GM12878 (cell line): Measurements from ENCODE around the gene CACNA2D2.

Experiments
- EZH2 ChIP-seq: IDR thresholded peaks from 2 replicates; pipeline ENCODE4 v1.6.1; 2012; ENCODE audit warnings: low read depth, mild to moderate bottlenecking, control low read depth, inconsistent platforms, low read length, borderline replicate concordance; ENCODE audit not compliant: control insufficient read depth
- KDM1A ChIP-seq: fragments of 200-600 bp; sonication (generic); IDR thresholded peaks from 2 replicates; pipeline ENCODE4 v1.6.1; 2016; ENCODE audit warnings: borderline replicate concordance
- MEF2A ChIP-seq: IDR thresholded peaks from 2 replicates; pipeline ENCODE4 v1.6.1; 2011; ENCODE audit warnings: low read depth, mild to moderate bottlenecking, low read length, moderate library complexity; ENCODE audit not compliant: insufficient read depth
- POLR2AphosphoS2 ChIP-seq: IDR thresholded peaks from 2 replicates; pipeline ENCODE4 v1.6.1; 2011; ENCODE audit warnings: low read depth, mild to moderate bottlenecking, low read length, improper control_type of control experiment, moderate library complexity
- POLR2AphosphoS5 ChIP-seq: IDR thresholded peaks from 2 replicates; pipeline ENCODE4 v1.6.1; 2011; ENCODE audit warnings: mild to moderate bottlenecking, low read length, inconsistent platforms
- POU2F2 ChIP-seq: IDR thresholded peaks from 3 replicates; pipeline ENCODE4 v1.6.1; 2011; ENCODE audit warnings: low read depth, mild to moderate bottlenecking, low read length, borderline replicate concordance
- SREBF2 ChIP-seq: IDR thresholded peaks from 2 replicates; pipeline ENCODE4 v1.6.1; 2012; ENCODE audit warnings: mild to moderate bottlenecking, low read length
- USF2 ChIP-seq: IDR thresholded peaks from 2 replicates; pipeline ENCODE4 v1.6.1; 2011; ENCODE audit warnings: low read depth, low read length, improper control_type of control experiment, borderline replicate concordance

GRCh38 chr3:50523279-50523811 is 19.9 kb upstream of the CACNA2D2 start:
- TF ChIP-seq POU2F2: no peak
- no peak for TF ChIP-seq EZH2
- TF ChIP-seq POLR2AphosphoS5: no peak
- no peak for TF ChIP-seq POLR2AphosphoS2
- no peak for TF ChIP-seq USF2
- no peak for TF ChIP-seq SREBF2
- TF ChIP-seq MEF2A: no peak
- TF ChIP-seq KDM1A: no peak
